ENCODE results near the gene METTL24.
"Not testable (repeated sequence)": the region's sequence is repeated elsewhere in the genome, so short reads cannot be mapped to it uniquely, and the experiment has no call there.

METTL24 gene

GRCh38 chr6:110359556-110359955 is 1.4 kb upstream of the METTL24 start:
- Histone ChIP-seq H3K27ac (ENCODE audit: low read length) (no peak overlapping the region), H3K4me3 (ENCODE audit: low read length) (no peak overlapping the region), H3K36me3 (ENCODE audit: control insufficient read depth, low read depth, low read length) (no peaks in the 10 kb centered on the region), H3K9ac (ENCODE audit: low read length) (no peak overlapping the region), H3K4me1 (ENCODE audit: control insufficient read depth, low read depth, low read length) (peaks cover 18% of the 10 kb centered on the region), H3K27me3 (ENCODE audit: control insufficient read depth, insufficient read depth, low read length) (peaks cover 36% of the 10 kb centered on the region), H3K9me3 (ENCODE audit: control insufficient read depth, low read depth, low read length) (no peaks in the 10 kb centered on the region)

GRCh38 chr6:110358553-110359160 is 508 bp upstream of the METTL24 start:
- H3K27ac ChIP-seq (ENCODE audit: low read length), result no peak overlapping the region
- H3K4me1 ChIP-seq (ENCODE audit: control insufficient read depth, low read depth, low read length), result peaks cover 23% of the 10 kb centered on the region
- no peaks in the 10 kb centered on the region for H3K36me3 ChIP-seq (ENCODE audit: control insufficient read depth, low read depth, low read length)
- no peaks in the 10 kb centered on the region for H3K9me3 ChIP-seq (ENCODE audit: control insufficient read depth, low read depth, low read length)
- H3K9ac ChIP-seq (ENCODE audit: low read length), result no peak overlapping the region
- peak overlapping the region; percentile 60 for H3K4me3 ChIP-seq (ENCODE audit: low read length)
- peaks cover 36% of the 10 kb centered on the region for H3K27me3 ChIP-seq (ENCODE audit: control insufficient read depth, insufficient read depth, low read length)

GRCh38 chr6:110357298-110357663 is 868 bp downstream of the METTL24 start:
- Histone ChIP-seq H3K9ac (ENCODE audit: low read length) (no peak overlapping the region), H3K9me3 (ENCODE audit: control insufficient read depth, low read depth, low read length) (no peaks in the 10 kb centered on the region), H3K4me1 (ENCODE audit: control insufficient read depth, low read depth, low read length) (peaks cover 37% of the 10 kb centered on the region), H3K4me3 (ENCODE audit: low read length) (peak overlapping the region; percentile 62), H3K27ac (ENCODE audit: low read length) (no peak overlapping the region), H3K36me3 (ENCODE audit: control insufficient read depth, low read depth, low read length) (no peaks in the 10 kb centered on the region), H3K27me3 (ENCODE audit: control insufficient read depth, insufficient read depth, low read length) (peaks cover 36% of the 10 kb centered on the region)

- Histone ChIP-seq H3K4me3 (ENCODE audit: low read length) (peak overlapping the region; percentile 62), H3K9ac (ENCODE audit: low read length) (no peak overlapping the region), H3K4me1 (ENCODE audit: control insufficient read depth, low read depth, low read length) (peaks cover 40% of the 10 kb centered on the region), H3K9me3 (ENCODE audit: control insufficient read depth, low read depth, low read length) (no peaks in the 10 kb centered on the region), H3K27me3 (ENCODE audit: control insufficient read depth, insufficient read depth, low read length) (peaks cover 36% of the 10 kb centered on the region), H3K36me3 (ENCODE audit: control insufficient read depth, low read depth, low read length) (no peaks in the 10 kb centered on the region), H3K27ac (ENCODE audit: low read length) (no peak overlapping the region)
Observed at GRCh38 chr6:110356778-110357177, 1.4 kb downstream of the METTL24 start.

GRCh38 chr6:110355727-110356126 is 2.4 kb downstream of the METTL24 start:
- H3K9me3 ChIP-seq (ENCODE audit: control insufficient read depth, low read depth, low read length), result no peaks in the 10 kb centered on the region
- no peak overlapping the region for H3K4me3 ChIP-seq (ENCODE audit: low read length)
- H3K36me3 ChIP-seq (ENCODE audit: control insufficient read depth, low read depth, low read length), result no peaks in the 10 kb centered on the region
- H3K27ac ChIP-seq (ENCODE audit: low read length), result no peak overlapping the region
- peaks cover 40% of the 10 kb centered on the region for H3K4me1 ChIP-seq (ENCODE audit: control insufficient read depth, low read depth, low read length)
- peaks cover 36% of the 10 kb centered on the region for H3K27me3 ChIP-seq (ENCODE audit: control insufficient read depth, insufficient read depth, low read length)
- no peak overlapping the region for H3K9ac ChIP-seq (ENCODE audit: low read length)

GRCh38 chr6:110355022-110355421 is 3.1 kb downstream of the METTL24 start:
- H3K4me1 ChIP-seq (ENCODE audit: control insufficient read depth, low read depth, low read length), result peaks cover 40% of the 10 kb centered on the region
- H3K27me3 ChIP-seq (ENCODE audit: control insufficient read depth, insufficient read depth, low read length), result peaks cover 36% of the 10 kb centered on the region
- no peak overlapping the region for H3K27ac ChIP-seq (ENCODE audit: low read length)
- no peaks in the 10 kb centered on the region for H3K36me3 ChIP-seq (ENCODE audit: control insufficient read depth, low read depth, low read length)
- H3K4me3 ChIP-seq (ENCODE audit: low read length), result no peak overlapping the region
- H3K9ac ChIP-seq (ENCODE audit: low read length), result no peak overlapping the region
- H3K9me3 ChIP-seq (ENCODE audit: control insufficient read depth, low read depth, low read length), result no peaks in the 10 kb centered on the region

- Histone ChIP-seq H3K9ac (ENCODE audit: low read length) (no peak overlapping the region), H3K27ac (ENCODE audit: low read length) (no peak overlapping the region), H3K4me1 (ENCODE audit: control insufficient read depth, low read depth, low read length) (peaks cover 40% of the 10 kb centered on the region), H3K4me3 (ENCODE audit: low read length) (no peak overlapping the region), H3K27me3 (ENCODE audit: control insufficient read depth, insufficient read depth, low read length) (peaks cover 28% of the 10 kb centered on the region), H3K36me3 (ENCODE audit: control insufficient read depth, low read depth, low read length) (no peaks in the 10 kb centered on the region), H3K9me3 (ENCODE audit: control insufficient read depth, low read depth, low read length) (no peaks in the 10 kb centered on the region)
Observed at GRCh38 chr6:110354153-110354552, 4.0 kb downstream of the METTL24 start.

- Histone ChIP-seq H3K4me1 (ENCODE audit: control insufficient read depth, low read depth, low read length) (peaks cover 40% of the 10 kb centered on the region), H3K27me3 (ENCODE audit: control insufficient read depth, insufficient read depth, low read length) (peaks cover 21% of the 10 kb centered on the region), H3K27ac (ENCODE audit: low read length) (no peak overlapping the region)
Observed at GRCh38 chr6:110353457-110354001, 4.6 kb downstream of the METTL24 start.

GRCh38 chr6:110352563-110353262 is 5.4 kb downstream of the METTL24 start:
- no peaks in the 10 kb centered on the region for H3K36me3 ChIP-seq (ENCODE audit: control insufficient read depth, low read depth, low read length)
- no peaks in the 10 kb centered on the region for H3K9me3 ChIP-seq (ENCODE audit: control insufficient read depth, low read depth, low read length)
- H3K4me1 ChIP-seq (ENCODE audit: control insufficient read depth, low read depth, low read length), result peaks cover 40% of the 10 kb centered on the region
- H3K4me3 ChIP-seq (ENCODE audit: low read length), result no peak overlapping the region
- H3K27me3 ChIP-seq (ENCODE audit: control insufficient read depth, insufficient read depth, low read length), result peaks cover 16% of the 10 kb centered on the region
- H3K27ac ChIP-seq (ENCODE audit: low read length), result no peak overlapping the region
- no peak overlapping the region for H3K9ac ChIP-seq (ENCODE audit: low read length)

More at GRCh38 chr6:110353457-110354001, 4.6 kb downstream of the METTL24 start:
- H3K9ac ChIP-seq (ENCODE audit: low read length), result no peak overlapping the region
- H3K36me3 ChIP-seq (ENCODE audit: control insufficient read depth, low read depth, low read length), result no peaks in the 10 kb centered on the region
- no peak overlapping the region for H3K4me3 ChIP-seq (ENCODE audit: low read length)
- H3K9me3 ChIP-seq (ENCODE audit: control insufficient read depth, low read depth, low read length), result no peaks in the 10 kb centered on the region

GRCh38 chr6:110351986-110352385 is 6.2 kb downstream of the METTL24 start:
- H3K27me3 ChIP-seq (ENCODE audit: control insufficient read depth, insufficient read depth, low read length), result peaks cover 9% of the 10 kb centered on the region
- H3K4me1 ChIP-seq (ENCODE audit: control insufficient read depth, low read depth, low read length), result peaks cover 35% of the 10 kb centered on the region
- no peak overlapping the region for H3K9ac ChIP-seq (ENCODE audit: low read length)

GRCh38 chr6:110351546-110351945 is 6.6 kb downstream of the METTL24 start:
- Histone ChIP-seq H3K9me3 (ENCODE audit: control insufficient read depth, low read depth, low read length) (no peaks in the 10 kb centered on the region), H3K9ac (ENCODE audit: low read length) (no peak overlapping the region), H3K27ac (ENCODE audit: low read length) (no peak overlapping the region), H3K27me3 (ENCODE audit: control insufficient read depth, insufficient read depth, low read length) (peaks cover 4% of the 10 kb centered on the region), H3K36me3 (ENCODE audit: control insufficient read depth, low read depth, low read length) (no peaks in the 10 kb centered on the region), H3K4me1 (ENCODE audit: control insufficient read depth, low read depth, low read length) (peaks cover 34% of the 10 kb centered on the region), H3K4me3 (ENCODE audit: low read length) (no peak overlapping the region)

More at GRCh38 chr6:110351986-110352385, 6.2 kb downstream of the METTL24 start:
- no peak overlapping the region for H3K4me3 ChIP-seq (ENCODE audit: low read length)
- no peaks in the 10 kb centered on the region for H3K9me3 ChIP-seq (ENCODE audit: control insufficient read depth, low read depth, low read length)
- no peaks in the 10 kb centered on the region for H3K36me3 ChIP-seq (ENCODE audit: control insufficient read depth, low read depth, low read length)
- H3K27ac ChIP-seq (ENCODE audit: low read length), result no peak overlapping the region

- not testable (repeated sequence) for H3K9ac ChIP-seq (ENCODE audit: low read length)
Observed at GRCh38 chr6:110350593-110350992, 7.6 kb downstream of the METTL24 start.

More at GRCh38 chr6:110350593-110350992, 7.6 kb downstream of the METTL24 start:
- H3K36me3 ChIP-seq (ENCODE audit: control insufficient read depth, low read depth, low read length); H3K27me3 ChIP-seq (ENCODE audit: control insufficient read depth, insufficient read depth, low read length); H3K4me3 ChIP-seq (ENCODE audit: low read length); H3K27ac ChIP-seq (ENCODE audit: low read length); H3K9me3 ChIP-seq (ENCODE audit: control insufficient read depth, low read depth, low read length): not testable (repeated sequence)
- peaks cover 31% of the 10 kb centered on the region for H3K4me1 ChIP-seq (ENCODE audit: control insufficient read depth, low read depth, low read length)

All from iPS-18a (cell line).